GM19397 (cell line): ENCODE data around the gene ARHGAP27.
"Not testable (repeated sequence)": the region's sequence is repeated elsewhere in the genome, so short reads cannot be mapped to it uniquely, and the experiment has no call there.

Experiments used
- ATAC-seq: cut with Tn5 transposase; IDR thresholded peaks from one replicate; pipeline ENCODE4 v1.9.1; 2021; ENCODE audit warnings: mild to moderate bottlenecking, moderate library complexity; ENCODE audit not compliant: unreplicated experiment

ARHGAP27 gene

DNA sequence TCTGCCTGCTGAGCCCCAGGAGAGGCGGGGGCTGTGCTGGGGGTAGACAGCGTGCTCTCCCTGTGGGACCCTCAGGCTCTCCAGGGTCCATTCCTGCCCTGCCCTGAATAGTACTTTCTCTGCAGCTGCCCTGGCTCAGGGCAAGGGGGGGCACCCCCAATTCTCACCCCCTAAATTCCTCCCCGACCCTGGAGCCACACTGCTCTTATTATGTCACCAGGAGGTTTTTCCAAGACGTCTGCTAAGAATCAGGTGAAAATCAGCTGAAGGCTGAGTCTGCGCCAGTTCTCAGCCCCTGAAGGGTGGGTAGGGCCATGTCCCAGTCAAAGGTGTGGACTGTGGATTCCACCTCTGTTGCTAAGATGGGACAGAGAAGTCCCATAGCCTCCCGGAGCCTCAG lies 66.0 kb downstream of the ARHGAP27 start:
- ATAC-seq: no peak

DNA sequence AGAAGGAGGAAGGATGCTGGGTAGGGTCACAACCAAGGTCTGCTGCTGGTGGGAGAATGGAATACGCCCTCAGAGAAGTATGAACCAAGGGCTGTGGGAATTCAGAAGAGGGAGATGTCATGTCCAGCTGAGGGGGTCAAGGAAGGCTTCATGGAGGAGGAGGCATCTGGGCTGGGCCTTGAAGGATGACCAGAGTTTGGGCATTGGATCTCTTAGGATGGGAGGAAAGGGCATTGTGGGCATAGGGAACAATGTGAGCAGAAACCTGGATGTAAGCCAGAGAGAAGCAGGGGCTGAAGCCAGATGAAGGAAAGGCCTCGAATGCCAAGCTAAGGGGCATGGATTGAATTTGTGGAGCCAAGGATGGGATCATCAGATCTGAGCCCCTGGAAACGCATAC lies 66.6 kb downstream of the ARHGAP27 start:
- ATAC-seq: no peak

DNA sequence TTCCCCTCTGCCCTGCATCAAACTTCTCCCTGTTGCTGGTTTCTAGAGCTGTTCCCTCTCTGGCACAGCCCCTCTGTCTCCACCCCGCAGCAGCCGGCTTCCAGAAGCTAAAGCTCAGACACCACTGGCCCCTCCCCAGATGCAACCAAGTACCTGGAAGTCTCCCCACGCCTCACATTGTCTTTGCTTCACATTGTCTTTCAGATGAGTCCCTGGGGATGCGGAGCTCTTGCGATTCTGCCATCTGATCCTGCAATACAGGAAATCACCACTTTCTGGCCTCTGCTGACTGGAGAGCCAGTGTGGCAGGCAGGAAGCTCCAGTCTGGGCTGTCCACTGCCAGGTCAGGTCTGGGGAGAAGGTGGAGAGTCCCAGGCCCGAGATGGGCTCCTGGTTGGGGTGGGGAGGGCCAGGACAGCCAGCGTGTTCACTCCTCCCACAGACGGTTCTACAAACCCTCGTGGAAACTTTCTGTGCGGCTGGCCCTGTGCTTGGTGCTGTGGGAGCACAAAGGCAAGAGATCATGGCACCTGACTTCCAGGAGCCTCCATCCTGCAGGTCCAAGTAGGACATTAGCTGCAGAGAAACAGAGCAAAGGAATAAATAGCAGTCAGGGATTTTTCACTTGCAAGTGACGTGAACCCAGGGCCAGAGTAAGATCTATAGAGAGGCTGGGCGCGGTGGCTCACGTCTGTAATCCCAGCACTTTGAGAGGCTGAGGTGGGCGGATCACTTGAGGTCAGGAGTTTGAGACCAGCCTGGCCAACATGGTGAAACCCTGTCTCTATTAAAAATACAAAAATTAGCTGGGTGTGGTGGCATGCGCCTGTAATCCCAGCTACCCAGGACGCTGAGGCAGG lies 67.9 kb downstream of the ARHGAP27 start:
- no peak for ATAC-seq

DNA sequence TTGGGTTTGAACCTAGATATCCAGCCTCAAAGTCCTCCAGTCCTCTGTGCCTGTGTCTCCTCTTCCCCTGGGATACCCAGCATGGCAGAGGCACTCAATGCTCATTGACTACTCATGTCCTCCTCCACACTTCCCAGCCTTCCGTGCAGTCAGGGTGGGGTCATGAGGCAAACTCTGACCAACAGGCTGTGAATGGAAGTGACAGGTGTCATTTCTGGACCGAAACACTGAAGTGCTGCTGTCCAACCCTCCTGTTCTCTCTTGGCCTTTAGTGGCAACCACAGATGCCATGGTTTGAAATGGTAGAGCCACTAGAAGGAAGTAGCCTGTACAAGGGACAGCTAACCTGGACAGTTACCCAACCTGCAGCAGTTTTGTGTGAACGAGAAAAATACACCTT lies 69.2 kb downstream of the ARHGAP27 start:
- ATAC-seq: no peak

DNA sequence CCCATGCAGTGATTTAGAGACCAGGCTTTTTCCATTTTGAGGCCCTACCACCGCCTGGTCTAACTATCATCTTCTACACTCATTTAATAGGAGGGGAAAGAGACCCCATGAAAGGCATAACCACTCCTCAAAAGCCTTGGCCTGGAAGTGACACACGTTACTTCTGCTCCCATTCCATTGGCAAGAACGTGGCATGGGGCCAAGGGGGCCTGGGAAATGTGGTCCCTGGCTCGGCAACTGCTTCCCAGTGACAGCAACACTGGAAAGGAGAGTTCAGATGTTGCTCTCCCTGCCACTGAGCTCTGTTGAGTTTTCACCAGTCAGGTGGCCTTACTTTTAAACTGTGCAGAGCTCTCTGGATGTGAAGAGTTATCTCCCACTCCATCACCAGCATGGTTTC lies 70.7 kb downstream of the ARHGAP27 start:
- ATAC-seq: no peak

- ATAC-seq: no peak
These were observed 71.2 kb downstream of the ARHGAP27 start for GRCh38 chr17:45361451-45361850.

GRCh38 chr17:45357364-45357997 lies 75.2 kb downstream of the ARHGAP27 start:
- no peak for ATAC-seq

DNA sequence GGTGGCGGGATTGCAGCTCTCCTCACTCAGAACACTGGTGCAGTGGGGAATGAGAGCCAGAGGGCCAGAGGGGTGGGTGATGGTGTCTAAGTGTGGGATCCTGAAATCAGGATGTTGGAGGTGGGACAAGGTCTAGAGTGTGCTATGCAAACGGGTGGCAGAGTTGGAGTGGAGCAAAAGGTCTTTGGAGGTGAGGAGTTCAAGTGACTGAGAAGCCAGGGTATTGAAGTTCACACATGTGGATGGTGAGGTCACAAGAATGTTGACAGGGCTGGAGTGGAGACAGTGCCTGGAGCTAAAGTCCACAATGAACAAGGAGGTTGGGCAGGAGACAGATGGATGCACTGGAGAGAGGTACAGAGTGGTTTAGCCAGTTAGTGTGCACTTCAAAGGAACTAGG lies 77.6 kb downstream of the ARHGAP27 start:
- no peak for ATAC-seq

GRCh38 chr17:45353043-45353442 lies 79.6 kb downstream of the ARHGAP27 start:
- no peak for ATAC-seq

- ATAC-seq: no peak
These were observed 80.8 kb downstream of the ARHGAP27 start for GRCh38 chr17:45351831-45352230.

DNA sequence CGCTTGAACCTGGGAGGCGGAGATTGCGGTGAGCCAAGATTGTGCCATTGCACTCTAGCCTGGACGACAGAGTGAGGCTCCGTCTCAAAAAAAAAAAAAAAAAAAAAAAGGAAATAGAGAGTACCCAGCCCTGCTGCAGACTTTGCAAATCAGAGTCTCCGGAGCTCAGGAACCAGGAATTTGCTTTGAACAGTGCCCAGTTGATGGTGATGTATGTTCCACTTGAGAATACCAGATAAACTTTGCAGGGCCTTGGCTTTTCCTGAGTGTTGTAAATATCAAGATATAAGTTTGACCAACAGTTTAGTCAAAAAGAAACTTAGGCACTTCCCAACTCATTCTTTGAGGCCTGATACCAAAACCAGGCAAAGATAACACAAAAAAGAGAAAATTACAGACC lies 85.2 kb downstream of the ARHGAP27 start:
- ATAC-seq: no peak

DNA sequence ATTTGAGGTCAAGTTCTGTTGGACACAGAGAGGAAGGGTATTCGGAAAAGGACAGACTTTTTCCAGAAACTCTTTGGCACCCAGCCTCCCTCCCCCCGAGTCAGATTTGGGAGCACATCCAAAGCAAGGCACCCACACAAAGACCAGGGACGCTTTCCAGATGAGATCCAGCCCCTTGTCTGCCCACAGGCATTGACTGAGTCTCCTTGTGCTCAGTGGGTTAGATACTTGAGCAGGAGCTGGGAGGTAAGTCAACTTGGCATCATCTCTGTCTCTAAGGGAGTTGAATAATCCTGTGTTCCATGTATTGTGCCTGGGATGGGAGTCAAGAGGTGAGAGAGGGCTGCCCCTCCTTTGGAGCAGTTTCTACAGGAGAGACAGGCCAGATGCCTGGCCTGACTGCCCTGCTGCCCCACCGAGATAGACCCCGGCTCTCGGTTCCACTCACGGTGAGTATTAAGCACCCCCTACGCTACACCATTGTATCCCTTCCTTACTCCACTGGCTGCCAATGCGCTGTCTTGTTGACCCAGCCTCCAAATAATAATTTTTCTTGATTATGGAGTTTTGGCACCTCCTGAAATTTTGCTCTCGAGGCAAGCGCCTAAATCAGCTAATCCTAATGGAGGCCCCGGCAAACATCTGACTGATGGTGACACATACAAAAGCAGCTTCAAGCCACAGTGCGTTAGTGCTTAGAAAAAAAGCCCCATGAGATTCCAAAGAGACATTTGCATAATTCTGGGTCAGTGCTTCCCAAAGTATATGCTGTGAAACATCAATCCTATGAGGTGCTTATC lies 86.3 kb downstream of the ARHGAP27 start:
- ATAC-seq: no peak

DNA sequence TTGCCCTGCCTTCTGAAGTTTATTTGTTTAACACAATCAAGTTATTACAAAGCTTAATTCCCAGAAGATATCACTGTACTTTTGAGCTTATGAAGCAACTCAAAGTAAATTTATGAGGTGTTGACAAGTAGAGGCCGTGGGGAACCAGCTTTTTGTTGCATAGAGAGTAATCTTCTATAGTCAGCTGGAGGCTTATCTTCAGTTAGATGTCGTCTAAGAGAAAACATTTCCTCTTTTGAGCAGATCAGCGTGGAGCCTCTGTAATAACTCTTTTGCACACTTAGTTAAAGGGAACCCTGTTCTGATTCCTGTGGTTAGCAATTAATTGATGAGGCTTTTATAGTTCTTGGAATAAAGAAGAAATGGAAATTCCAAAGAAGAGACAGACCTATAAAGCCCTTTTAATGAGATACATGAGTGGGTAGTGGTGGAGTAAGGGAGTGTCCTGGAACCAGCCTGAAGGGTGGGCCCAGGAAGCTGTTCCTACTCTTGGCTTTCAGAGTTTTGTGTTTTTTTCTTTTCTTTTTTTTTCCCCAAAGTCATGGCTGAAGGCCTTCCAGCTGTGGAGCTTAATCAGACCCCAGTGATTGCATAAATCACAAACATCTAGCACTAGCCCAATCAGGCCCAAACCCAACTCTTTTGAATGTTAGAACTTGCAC lies 87.0 kb downstream of the ARHGAP27 start:
- no peak for ATAC-seq

- ATAC-seq: no peak
These were observed 87.5 kb downstream of the ARHGAP27 start for GRCh38 chr17:45345246-45345553.

DNA sequence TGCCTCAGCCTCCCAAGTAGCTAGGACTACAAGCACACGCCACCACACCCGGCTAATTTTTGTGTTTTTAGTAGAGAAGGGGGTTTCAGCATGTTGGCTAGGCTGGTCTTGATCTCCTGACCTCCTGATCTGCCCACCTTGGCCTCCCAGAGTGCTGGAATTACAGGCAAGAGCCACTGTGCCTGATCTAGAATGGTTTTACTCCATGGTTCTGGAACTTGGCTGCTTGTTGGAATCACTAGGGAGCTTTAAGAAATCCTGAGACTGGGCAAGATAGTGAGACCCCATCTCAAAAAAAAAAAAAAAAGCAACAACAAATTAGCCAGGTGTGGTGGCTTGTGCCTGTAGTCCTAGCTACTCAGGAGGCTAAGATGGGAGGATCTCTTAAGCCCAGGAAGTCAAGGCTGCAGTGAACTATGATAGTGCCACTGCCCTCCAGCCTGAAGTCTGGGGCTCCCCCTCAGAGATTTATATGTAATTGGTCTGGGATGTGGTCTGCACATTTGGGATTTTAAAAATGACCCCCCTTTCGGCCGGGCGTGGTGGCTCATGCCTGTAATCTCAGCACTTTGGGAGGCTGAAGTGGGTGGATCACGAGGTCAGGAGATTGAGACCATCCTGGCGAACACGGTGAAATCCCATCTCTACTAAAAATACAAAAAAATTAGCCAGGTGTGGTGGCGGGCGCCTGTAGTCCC lies 88.6 kb downstream of the ARHGAP27 start:
- ATAC-seq: not testable (repeated sequence)
